HL-60/S4 treated with phorbol 12-myristate 13-acetate at 8.2 ng/mL for 4 days and 3 days (cell line): ENCODE results near the gene FADS6.

Experiments used
- in situ Hi-C: fragments of 300-500 bp; cut with MboI; formaldehyde crosslinking; loops from 2 replicates; pipeline ENCODE4 v1.15.0; 2022; ENCODE audit warnings: low sequenced_read_pairs

FADS6 gene

GRCh38 chr17:74892013-74892841 is 1.2 kb downstream of the FADS6 start:
- in situ Hi-C loops: no loop called here

- in situ Hi-C loops: no loop called here
Observed at GRCh38 chr17:74890554-74890953, 2.9 kb downstream of the FADS6 start.

GRCh38 chr17:74888469-74888868 is 5.0 kb downstream of the FADS6 start:
- in situ Hi-C loops: no loop called here

GRCh38 chr17:74883241-74883745 is 10.1 kb downstream of the FADS6 start:
- in situ Hi-C loops: no loop called here

- in situ Hi-C loops: no loop called here
Observed at GRCh38 chr17:74882517-74883240, 10.8 kb downstream of the FADS6 start.

- in situ Hi-C loops: no loop called here
Observed at GRCh38 chr17:74881073-74881472, 12.4 kb downstream of the FADS6 start.

- in situ Hi-C loops: no loop called here
Observed at GRCh38 chr17:74879308-74879707, 14.1 kb downstream of the FADS6 start.

- in situ Hi-C loops: no loop called here
Observed at GRCh38 chr17:74878658-74879057, 14.8 kb downstream of the FADS6 start.

GRCh38 chr17:74877592-74878548 is 15.6 kb downstream of the FADS6 start:
- in situ Hi-C loops: no loop called here

GRCh38 chr17:74875977-74876593 is 17.3 kb downstream of the FADS6 start:
- in situ Hi-C loops: no loop called here

GRCh38 chr17:74875155-74875976 is 18.1 kb downstream of the FADS6 start:
- in situ Hi-C loops: no loop called here

GRCh38 chr17:74874615-74875037 is 18.8 kb downstream of the FADS6 start:
- in situ Hi-C loops: no loop called here

GRCh38 chr17:74873874-74874614 is 19.4 kb downstream of the FADS6 start:
- in situ Hi-C loops: no loop called here

- in situ Hi-C loops: no loop called here
Observed at GRCh38 chr17:74873037-74873873, 20.2 kb downstream of the FADS6 start.

- in situ Hi-C loops: no loop called here
Observed at GRCh38 chr17:74872313-74873036, 21.0 kb downstream of the FADS6 start, which contains the start of gene FDXR. Gene FDXR, minus strand, starts transcription at chr17:74872994. Its CDS starts 50 bp downstream, at chr17:74872944.

GRCh38 chr17:74871356-74872076 is 21.9 kb downstream of the FADS6 start:
- in situ Hi-C loops: no loop called here

GRCh38 chr17:74870512-74870911 is 22.9 kb downstream of the FADS6 start:
- in situ Hi-C loops: no loop called here
